ENCODE data around the gene APOH.

The APOH gene

GRCh38 chr17:66235377-66235994, 6.3 kb upstream of the APOH start:
- no peak for DNase-seq (ENCODE audit: low read depth)

DNA sequence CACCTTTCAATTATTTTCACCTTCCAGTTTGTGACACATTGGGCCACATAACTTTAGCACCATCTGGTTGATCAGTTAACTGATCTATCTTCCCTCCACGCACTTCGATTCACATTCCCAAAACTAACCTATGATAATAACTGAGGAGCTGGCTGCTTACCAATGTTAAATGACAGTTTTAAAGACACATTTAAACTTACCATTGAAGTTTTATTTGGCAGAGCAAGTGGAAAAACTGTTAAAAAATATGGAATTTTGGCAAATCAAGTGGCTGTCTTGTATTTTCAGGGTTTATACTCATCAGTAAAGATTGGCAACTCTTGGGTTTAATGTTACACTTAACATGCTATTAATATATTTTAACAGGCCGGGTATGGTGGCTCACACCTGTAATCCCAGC, 5.4 kb upstream of the APOH start:
- DNase-seq (ENCODE audit: low read depth): no peak

- no peak for DNase-seq (ENCODE audit: low read depth)
These were observed 4.0 kb upstream of the APOH start for GRCh38 chr17:66233023-66233753.

DNA sequence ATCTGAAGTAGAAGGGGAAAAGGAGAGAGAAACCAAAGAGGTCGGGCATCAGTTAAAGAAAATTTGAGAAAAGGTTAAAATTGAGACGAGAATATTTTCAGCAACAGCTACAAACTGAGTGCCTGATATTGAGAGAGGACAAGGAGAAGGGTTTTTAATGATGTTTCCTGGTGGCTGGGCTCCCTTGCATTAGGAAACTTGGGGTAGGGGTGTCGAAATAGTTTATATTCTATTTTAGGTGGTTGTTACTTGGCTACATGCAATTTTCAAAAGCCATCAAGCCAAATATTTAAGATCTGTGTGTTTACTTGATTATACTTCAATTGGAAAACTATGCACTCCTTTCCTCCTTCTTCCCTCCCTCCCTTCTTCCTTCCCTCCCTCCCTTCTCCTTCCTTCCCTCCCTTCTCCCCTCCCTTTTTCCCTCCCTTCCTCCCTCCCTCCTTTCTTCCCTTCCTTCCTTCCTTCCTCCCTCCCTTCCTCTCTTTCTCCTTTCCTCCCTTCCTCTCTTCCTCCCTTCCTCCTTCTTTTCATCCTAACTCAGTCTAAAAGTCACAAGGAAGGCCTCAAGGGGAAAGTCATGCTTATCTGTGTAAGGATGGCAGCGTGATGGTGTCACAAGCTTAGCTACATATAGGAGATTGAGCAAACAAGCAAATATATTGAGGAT, 1.8 kb upstream of the APOH start:
- DNase-seq (ENCODE audit: low read depth): no peak

DNA sequence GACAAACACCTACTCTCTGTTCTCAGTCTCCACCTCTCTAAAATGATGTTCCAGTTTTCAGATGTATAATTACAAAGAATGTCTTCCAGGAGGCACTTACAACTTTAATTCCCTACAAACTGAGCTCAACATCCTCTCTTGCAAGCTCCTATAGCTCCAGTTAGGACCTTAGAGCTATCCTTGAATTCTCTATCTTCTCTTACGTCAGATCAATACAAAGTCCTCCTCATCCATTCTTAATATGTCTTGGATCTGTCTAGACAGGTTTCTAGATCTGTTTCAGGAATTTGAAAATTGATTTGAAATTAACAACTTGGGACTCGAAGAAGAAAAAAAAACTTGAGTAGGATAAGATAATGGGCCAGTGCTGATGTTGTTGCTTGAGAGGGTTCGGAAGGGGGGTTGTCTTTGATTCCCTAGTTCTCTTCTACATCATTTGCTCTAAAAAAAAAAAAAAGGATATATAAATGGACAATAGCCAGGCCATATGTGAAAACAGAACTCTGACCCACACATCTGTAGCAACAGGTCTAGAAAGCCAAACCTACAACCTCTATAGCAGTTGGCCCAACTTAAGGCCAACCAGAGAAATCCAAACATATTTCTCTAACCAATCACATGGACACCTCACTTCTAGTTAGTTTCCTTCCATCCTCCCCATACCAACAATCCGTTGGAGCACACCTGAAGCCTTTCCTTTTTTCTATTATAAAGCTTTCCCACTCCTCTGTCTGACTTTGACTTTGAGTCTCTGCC, 746 bp upstream of the APOH start:
- no peak for DNase-seq (ENCODE audit: low read depth)

DNA sequence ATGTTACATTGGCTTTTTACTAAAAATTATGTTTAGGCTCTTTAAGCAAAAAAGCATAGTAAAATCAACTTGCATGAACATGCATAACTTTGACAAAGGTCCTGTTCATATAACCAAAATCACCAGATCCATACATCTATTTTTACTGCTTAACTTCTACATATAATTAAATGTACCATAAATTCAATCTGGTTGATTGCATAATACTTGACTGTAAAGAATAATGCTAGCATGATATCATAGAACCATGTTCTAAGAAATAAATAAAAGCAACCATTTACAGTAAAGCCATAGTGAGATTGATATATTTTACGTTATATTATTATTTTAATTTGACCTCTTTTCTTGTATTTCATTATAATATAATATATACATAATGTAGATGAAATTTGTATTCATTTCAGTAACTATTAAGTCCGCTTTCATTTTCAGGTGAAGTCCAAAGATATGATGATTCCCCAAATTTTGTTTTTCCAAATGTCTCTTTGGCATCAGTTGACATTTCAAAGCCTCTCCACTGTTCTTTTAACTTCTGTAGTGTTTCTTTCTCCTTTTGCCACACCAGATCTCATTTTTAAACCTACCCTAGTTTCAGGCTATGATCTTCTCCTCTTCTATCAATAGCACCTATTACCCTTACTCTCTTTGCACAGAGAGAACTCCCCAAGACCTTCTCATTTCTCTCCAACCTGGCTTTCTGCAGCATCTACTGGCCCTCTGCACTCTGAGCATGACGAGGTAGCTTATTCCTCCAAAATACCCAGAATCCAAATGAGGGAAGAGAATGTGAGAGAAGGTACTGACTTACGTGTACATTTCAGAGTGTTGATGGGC, 1.8 kb downstream of the APOH start:
- no peak for DNase-seq (ENCODE audit: low read depth)

DNA sequence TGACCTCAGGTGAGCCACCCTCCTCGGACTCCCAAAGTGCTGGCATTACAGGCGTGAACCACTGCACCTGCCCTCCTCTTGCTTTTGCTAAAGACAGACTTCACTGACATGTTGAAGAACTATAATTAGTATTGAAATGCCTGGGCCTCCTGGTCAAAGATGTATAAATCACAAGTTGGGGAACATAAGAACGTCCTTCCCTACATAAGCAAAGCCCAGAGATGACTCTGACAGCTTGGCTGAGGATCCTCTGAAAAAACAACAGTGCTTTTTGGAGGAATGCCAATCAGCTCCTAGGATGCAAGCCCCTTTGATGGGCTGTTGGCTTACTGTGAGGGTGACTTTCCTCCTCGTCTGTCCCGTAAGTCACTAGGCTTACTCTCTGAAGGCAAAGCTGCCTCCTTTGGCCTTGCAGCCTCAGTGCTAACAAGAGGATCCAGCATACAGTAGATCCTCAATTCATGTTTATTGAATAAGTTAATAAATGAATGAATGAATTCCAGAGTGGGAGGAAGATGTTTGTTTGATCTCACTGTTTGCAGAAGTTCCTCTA, 6.3 kb downstream of the APOH start:
- no peak for DNase-seq (ENCODE audit: low read depth)

- DNase-seq (ENCODE audit: low read depth): no peak
These were observed 7.3 kb downstream of the APOH start for GRCh38 chr17:66221755-66222530.

DNA sequence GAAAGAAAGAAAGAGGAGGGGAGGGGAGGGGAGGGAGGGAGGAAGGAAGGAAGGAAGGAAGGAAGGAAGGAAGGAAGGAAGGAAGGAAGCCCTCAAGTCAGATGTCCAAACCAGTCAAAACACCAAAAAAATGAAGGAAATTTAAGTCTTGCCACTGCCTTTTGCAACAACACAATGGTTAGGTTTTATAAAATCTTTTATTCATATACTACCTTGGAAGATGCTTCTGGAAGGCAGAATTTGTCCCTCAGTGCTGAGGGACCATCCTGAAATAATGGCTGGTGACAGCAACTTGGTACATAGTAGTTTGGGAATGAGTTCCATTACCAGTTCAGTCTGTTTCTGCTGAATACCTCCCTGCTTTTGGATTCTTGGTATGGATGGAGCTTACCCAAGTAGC, 7.9 kb downstream of the APOH start:
- DNase-seq (ENCODE audit: low read depth): no peak

DNA sequence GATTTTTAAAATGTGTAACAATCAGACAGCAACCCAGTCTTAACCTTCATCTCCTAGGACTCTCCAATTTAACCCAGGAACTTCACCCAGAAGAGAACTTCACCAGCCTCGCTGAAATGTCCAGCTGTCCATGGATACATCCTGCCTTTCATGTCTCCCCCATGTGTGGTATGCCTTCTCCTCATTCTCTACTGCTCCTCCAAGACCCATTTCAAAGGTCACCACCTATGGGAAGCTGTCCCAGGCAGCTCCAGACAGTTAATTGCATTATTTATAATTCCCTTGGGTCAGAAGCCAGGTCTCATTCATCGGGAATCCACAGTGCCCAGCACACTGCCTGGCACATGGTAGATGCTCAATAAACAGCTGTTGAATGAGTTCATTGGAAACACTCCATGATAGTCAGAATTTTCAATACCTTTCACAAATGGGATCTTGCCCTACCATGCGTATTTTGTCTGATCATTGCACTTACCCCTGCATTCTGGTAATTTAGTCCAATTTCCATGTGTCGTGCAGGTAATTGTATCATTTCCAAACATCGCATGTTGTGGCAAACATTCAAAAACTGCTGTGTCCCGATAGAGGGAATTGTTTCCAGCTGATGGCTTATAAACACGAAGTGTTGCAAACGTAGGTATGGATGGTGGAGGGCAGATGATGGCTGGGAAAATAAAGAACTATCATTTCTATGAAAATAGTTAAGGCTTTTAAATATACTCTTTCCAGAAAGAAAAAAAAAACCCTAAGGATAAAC, 9.0 kb downstream of the APOH start:
- DNase-seq (ENCODE audit: low read depth): no peak

DNA sequence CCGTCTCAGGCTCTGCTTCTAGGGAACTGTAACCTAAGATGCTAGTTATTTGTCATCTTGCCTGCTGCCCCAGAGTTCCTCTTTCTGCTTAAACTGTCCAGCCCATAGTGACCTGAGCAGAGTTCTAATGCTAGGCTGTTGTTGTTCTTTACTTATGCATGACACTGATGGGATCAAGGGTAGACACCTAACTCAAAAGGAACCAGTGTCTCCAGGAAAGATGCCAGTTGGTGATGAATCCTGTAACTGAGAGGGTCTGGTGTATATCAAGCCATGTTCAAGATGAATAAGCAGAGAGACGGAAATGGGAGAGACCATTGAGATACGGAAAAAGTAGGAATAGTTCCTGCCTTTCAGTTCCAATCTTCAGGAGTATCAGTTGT, 13.7 kb downstream of the APOH start:
- DNase-seq (ENCODE audit: low read depth): no peak

GRCh38 chr17:66214884-66215528, 14.2 kb downstream of the APOH start:
- no peak for DNase-seq (ENCODE audit: low read depth)

GRCh38 chr17:66211047-66211810, 18.0 kb downstream of the APOH start:
- DNase-seq (ENCODE audit: low read depth): no peak

GRCh38 chr17:66210208-66210574, 19.0 kb downstream of the APOH start:
- DNase-seq (ENCODE audit: low read depth): no peak

DNA sequence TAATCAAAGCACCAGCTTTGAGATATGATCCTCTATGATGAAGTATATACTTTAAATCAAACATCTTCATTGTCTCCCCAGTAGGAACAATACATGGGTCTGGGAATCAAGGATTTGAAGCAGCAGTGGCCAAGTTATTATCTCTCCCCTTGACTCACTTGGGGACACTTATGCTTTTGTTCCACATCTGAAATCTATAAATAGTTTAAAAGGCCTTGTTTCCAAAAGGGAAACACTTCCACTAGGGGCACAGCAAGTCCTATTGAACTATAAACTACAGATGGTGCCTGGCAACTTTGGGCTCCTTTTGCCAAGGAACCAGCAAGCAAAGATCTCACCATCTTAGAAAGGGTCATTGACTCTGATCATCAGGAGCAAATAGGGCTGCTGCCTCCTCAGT, 21.3 kb downstream of the APOH start:
- DNase-seq (ENCODE audit: low read depth): no peak

GRCh38 chr17:66203274-66204015, 25.8 kb downstream of the APOH start:
- no peak for DNase-seq (ENCODE audit: low read depth)

GRCh38 chr17:66200685-66201092, 28.5 kb downstream of the APOH start:
- DNase-seq (ENCODE audit: low read depth): peak; percentile 81

DNA sequence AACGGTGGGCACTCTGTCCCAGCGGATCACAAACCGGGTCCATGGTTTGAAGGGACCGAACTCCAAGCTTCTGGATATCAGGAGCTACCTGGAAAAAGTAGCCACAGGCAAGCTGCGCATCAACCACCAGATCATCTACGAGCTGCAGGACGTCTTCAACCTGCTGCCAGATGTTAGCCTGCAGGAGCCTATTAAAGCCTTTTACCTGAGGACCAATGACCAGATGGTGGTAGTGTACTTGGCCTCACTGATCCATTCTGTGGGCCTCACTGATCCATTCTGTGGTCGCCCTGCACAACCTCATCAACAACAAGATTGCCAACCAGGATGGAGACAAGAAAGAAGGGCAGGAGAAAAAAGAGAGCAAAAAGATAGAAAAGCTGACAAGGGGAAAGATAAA, 31.0 kb downstream of the APOH start:
- no peak for DNase-seq (ENCODE audit: low read depth)

All from iris pigment epithelial cell (primary cell).